Measurements from ENCODE around the gene CHEK2. TPM values are rescaled to one million over a fixed set of nuclear protein-coding genes. Genes with fewer than 3 reads are reported as not detected.
A peak's percentile ranks its signal among the peaks of the same experiment; 100 is the strongest.

CHEK2 gene
- total RNA-seq, 1 donor from 2014 or later = 10.6 TPM

- intact Hi-C loops (cut with DNase I) = no loop called here
- Histone ChIP-seq H3K36me3 (peaks cover 0 to 48% of the 10 kb centered on the region in 2 donors), H3K9me3 (no peaks in the 10 kb centered on the region), H3K27ac (no peak overlapping the region), H3K27me3 (no peaks in the 10 kb centered on the region), H3K4me1 (peaks cover 22% of the 10 kb centered on the region), H3K4me3 (no peak overlapping the region)
- no peak for DNase-seq (ENCODE audit: extremely low spot score in 2 of 2)
- TF ChIP-seq POLR2AphosphoS5 (IDR thresholded peaks at IDR 0.05; ENCODE audit: insufficient read depth in 1 of 2, low read depth in 1 of 2) (no peak), POLR2A (IDR thresholded peaks at IDR 0.05) (no peak), CTCF (IDR thresholded peaks at IDR 0.05) (no peak)
Measured at GRCh38 chr22:28780296-28780695, 38.7 kb upstream of the CHEK2 start.

GRCh38 chr22:28779833-28780232 lies 38.2 kb upstream of the CHEK2 start:
- H3K36me3 ChIP-seq = peaks cover 0 to 48% of the 10 kb centered on the region in 2 donors
- no peak overlapping the region for H3K27ac ChIP-seq
- TF ChIP-seq POLR2A (IDR thresholded peaks at IDR 0.05) = no peak
- no peak for TF ChIP-seq CTCF (IDR thresholded peaks at IDR 0.05)
- no peak for TF ChIP-seq POLR2AphosphoS5 (IDR thresholded peaks at IDR 0.05; ENCODE audit: insufficient read depth in 1 of 2, low read depth in 1 of 2)
- no peaks in the 10 kb centered on the region for H3K9me3 ChIP-seq
- H3K4me3 ChIP-seq = no peak overlapping the region
- intact Hi-C loops (cut with DNase I) = no loop called here
- peaks cover 26% of the 10 kb centered on the region for H3K4me1 ChIP-seq
- H3K27me3 ChIP-seq = no peaks in the 10 kb centered on the region
- DNase-seq (ENCODE audit: extremely low spot score in 2 of 2) = no peak

GRCh38 chr22:28774378-28774777 lies 32.8 kb upstream of the CHEK2 start:
- TF ChIP-seq POLR2A (IDR thresholded peaks at IDR 0.05) (no peak), POLR2AphosphoS5 (IDR thresholded peaks at IDR 0.05; ENCODE audit: insufficient read depth in 1 of 2, low read depth in 1 of 2) (no peak), CTCF (IDR thresholded peaks at IDR 0.05) (no peak)
- intact Hi-C loops (cut with DNase I) = no loop called here
- Histone ChIP-seq H3K36me3 (peaks cover 0 to 17% of the 10 kb centered on the region in 2 donors), H3K4me3 (no peak overlapping the region), H3K4me1 (peaks cover 38% of the 10 kb centered on the region), H3K9me3 (no peaks in the 10 kb centered on the region), H3K27ac (peak overlapping the region; percentile 17), H3K27me3 (no peaks in the 10 kb centered on the region)
- DNase-seq (ENCODE audit: extremely low spot score in 2 of 2) = no peak

- intact Hi-C loops (cut with DNase I) = no loop called here
- peaks cover 29% of the 10 kb centered on the region for H3K4me1 ChIP-seq
- H3K27me3 ChIP-seq = no peaks in the 10 kb centered on the region
Measured at GRCh38 chr22:28773461-28773867, 31.8 kb upstream of the CHEK2 start.

More at GRCh38 chr22:28773461-28773867, 31.8 kb upstream of the CHEK2 start:
- no peak for TF ChIP-seq POLR2AphosphoS5 (IDR thresholded peaks at IDR 0.05; ENCODE audit: insufficient read depth in 1 of 2, low read depth in 1 of 2)
- TF ChIP-seq CTCF (IDR thresholded peaks at IDR 0.05) = no peak
- no peak for TF ChIP-seq POLR2A (IDR thresholded peaks at IDR 0.05)
- DNase-seq (ENCODE audit: extremely low spot score in 2 of 2) = no peak
- H3K4me3 ChIP-seq = peak overlapping the region; percentile 76 to 97
- peaks cover 0 to 17% of the 10 kb centered on the region in 2 donors for H3K36me3 ChIP-seq
- no peaks in the 10 kb centered on the region for H3K9me3 ChIP-seq
- H3K27ac ChIP-seq = peak overlapping the region; percentile 99

All from vagina (tissue), 2 donors.